IMR-90 (cell line): ENCODE data around the gene UBLCP1. TPM values are rescaled to one million over a fixed set of nuclear protein-coding genes. Genes with fewer than 3 reads are reported as not detected.

ENCODE experiments used
- ATAC-seq: fragments of 200-7000 bp; cut with Tn5 transposase; 2 replicates; pipeline ENCODE4 v1.9.1; 2020; ENCODE audit warnings: low read depth, mild to moderate bottlenecking, moderate library complexity
- BruUV-seq: library from RNA; stranded (reverse); fragments of 400-500 nt; replicated peaks from 2 replicates; lab custom pipeline; 2021; lab: Mats Ljungman, UMichigan
- CTCF ChIA-PET: fragments of 300-600 bp; formaldehyde crosslinking; extraction: SDS; loops from one replicate; lab custom pipeline; 2021; ENCODE audit warnings: antibody characterized with exemption; lab: Yijun Ruan, JAX
- POLR2A ChIA-PET: fragments of 300-600 bp; sonication (Branson Sonifier 250); formaldehyde crosslinking; loops from one replicate; lab custom pipeline; 2022; ENCODE audit warnings: antibody characterized with exemption; ENCODE audit not compliant: unreplicated experiment; lab: Charles Lee
- DNase-seq: peaks from one replicate; pipeline ENCODE4 v3.0.0; 2013
- H2AFZ ChIP-seq: replicated peaks from 2 replicates; pipeline ENCODE3; 2013; ENCODE audit warnings: low read length, mild to moderate bottlenecking; ENCODE audit not compliant: poor library complexity
- H2AK5ac ChIP-seq: 2 replicates; pipeline ENCODE4 v1.6.1; 2013; ENCODE audit warnings: low read depth, low read length, inconsistent platforms
- H2AK9ac ChIP-seq: replicated peaks from 2 replicates; pipeline ENCODE3; 2013; ENCODE audit warnings: mild to moderate bottlenecking, low read depth, low read length, moderate library complexity; ENCODE audit not compliant: poor library complexity
- H2BK120ac ChIP-seq: 2 replicates; pipeline ENCODE4 v1.6.1; 2013; ENCODE audit warnings: low read depth, low read length, inconsistent platforms
- H2BK15ac ChIP-seq: 3 replicates; pipeline ENCODE4 v1.6.1; 2013; ENCODE audit warnings: low read depth, low read length, inconsistent platforms
- H2BK20ac ChIP-seq: 2 replicates; pipeline ENCODE4 v1.6.1; 2013; ENCODE audit warnings: low read depth, mild to moderate bottlenecking, inconsistent platforms, low read length, moderate library complexity
- H2BK5ac ChIP-seq: 2 replicates; pipeline ENCODE4 v1.6.1; 2013; ENCODE audit warnings: mild to moderate bottlenecking, low read depth, low read length, inconsistent platforms; ENCODE audit not compliant: poor library complexity, severe bottlenecking
- H3K14ac ChIP-seq: replicated peaks from 2 replicates; pipeline ENCODE4 v1.6.1; 2013; ENCODE audit warnings: low read depth, low read length, inconsistent platforms
- H3K18ac ChIP-seq: 2 replicates; pipeline ENCODE4 v1.6.1; 2013; ENCODE audit warnings: low read depth, low read length, control low read depth
- H3K23ac ChIP-seq: 2 replicates; pipeline ENCODE4 v1.6.1; 2013; ENCODE audit warnings: low read depth, low read length, inconsistent platforms
- H3K27ac ChIP-seq: 2 replicates; pipeline ENCODE4 v1.5.1; 2013; ENCODE audit warnings: mild to moderate bottlenecking, control low read depth, low read length; ENCODE audit not compliant: insufficient read depth
- H3K27me3 ChIP-seq: 2 replicates; pipeline ENCODE4 v1.6.1; 2013; ENCODE audit warnings: low read length; ENCODE audit not compliant: control insufficient read depth, insufficient read depth
- H3K36me3 ChIP-seq: 2 replicates; pipeline ENCODE4 v1.6.1; 2013; ENCODE audit warnings: low read length, mixed read lengths; ENCODE audit not compliant: control insufficient read depth, insufficient read depth
- H3K4ac ChIP-seq: 2 replicates; pipeline ENCODE4 v1.6.1; 2013; ENCODE audit warnings: low read depth, low read length, inconsistent platforms
- H3K4me1 ChIP-seq: 2 replicates; pipeline ENCODE4 v1.6.1; 2013; ENCODE audit warnings: low read length, mixed read lengths; ENCODE audit not compliant: control insufficient read depth, insufficient read depth
- H3K4me2 ChIP-seq: 2 replicates; pipeline ENCODE4 v1.6.1; 2013; ENCODE audit warnings: low read depth, mild to moderate bottlenecking, control low read depth, low read length, moderate library complexity
- H3K4me3 ChIP-seq: 2 replicates; pipeline ENCODE4 v1.5.1; 2013; ENCODE audit warnings: low read depth, mild to moderate bottlenecking, control low read depth, low read length, moderate library complexity; ENCODE audit not compliant: insufficient read depth
- H3K56ac ChIP-seq: 2 replicates; pipeline ENCODE4 v1.6.1; 2013; ENCODE audit warnings: low read length, inconsistent platforms; ENCODE audit not compliant: insufficient read depth; ENCODE audit errors: extremely low read depth
- H3K79me1 ChIP-seq, 2 experiments: 2 replicates each; pipeline ENCODE4 v1.6.1; 2013; ENCODE audit warnings: low read length in 2 of 2, inconsistent platforms in 1 of 2, low read depth in 1 of 2
- H3K9ac ChIP-seq: 2 replicates; pipeline ENCODE4 v1.6.1; 2013; ENCODE audit warnings: low read depth, low read length, control low read depth
- H3K9me1 ChIP-seq: 2 replicates; pipeline ENCODE4 v1.6.1; 2013; ENCODE audit warnings: low read length, inconsistent platforms; ENCODE audit not compliant: insufficient read depth
- H3K9me3 ChIP-seq: 2 replicates; pipeline ENCODE4 v1.6.1; 2013; ENCODE audit warnings: low read length; ENCODE audit not compliant: control insufficient read depth, insufficient read depth
- H4K20me1 ChIP-seq: 2 replicates; pipeline ENCODE4 v1.6.1; 2013; ENCODE audit warnings: low read length, inconsistent platforms; ENCODE audit not compliant: insufficient read depth
- H4K5ac ChIP-seq: 2 replicates; pipeline ENCODE4 v1.6.1; 2013; ENCODE audit warnings: mild to moderate bottlenecking, low read depth, low read length, control low read depth
- H4K8ac ChIP-seq, 2 experiments: 2 replicates each; pipeline ENCODE4 v1.6.1; 2013; ENCODE audit warnings: low read depth in 2 of 2, low read length in 2 of 2, control low read depth in 1 of 2, inconsistent platforms in 1 of 2
- H4K91ac ChIP-seq: 2 replicates; pipeline ENCODE4 v1.6.1; 2013; ENCODE audit warnings: low read depth, low read length, inconsistent platforms; ENCODE audit not compliant: insufficient read depth
- BHLHE40 ChIP-seq: fragments of 150-350 bp; IDR thresholded peaks from 2 replicates; pipeline ENCODE4 v1.6.1; 2016; ENCODE audit warnings: mild to moderate bottlenecking, low read depth, low read length
- CEBPB ChIP-seq: IDR thresholded peaks from 2 replicates; pipeline ENCODE4 v1.6.1; 2012; ENCODE audit warnings: low read depth, low read length, improper control_type of control experiment
- CHD1 ChIP-seq: IDR thresholded peaks from 2 replicates; pipeline ENCODE4 v1.6.1; 2012; ENCODE audit warnings: low read depth, low read length, improper control_type of control experiment
- FOS ChIP-seq: fragments of 150-350 bp; IDR thresholded peaks from 2 replicates; pipeline ENCODE4 v1.6.1; 2016; ENCODE audit warnings: low read depth, low read length
- MAFK ChIP-seq: IDR thresholded peaks from 2 replicates; pipeline ENCODE4 v1.6.1; 2012; ENCODE audit warnings: low read depth, low read length, improper control_type of control experiment
- MAZ ChIP-seq: IDR thresholded peaks from 2 replicates; pipeline ENCODE4 v1.6.1; 2012; ENCODE audit warnings: low read depth, mild to moderate bottlenecking, low read length, improper control_type of control experiment, moderate library complexity, borderline replicate concordance
- MXI1 ChIP-seq: IDR thresholded peaks from 2 replicates; pipeline ENCODE4 v1.6.1; 2012; ENCODE audit warnings: low read depth, mild to moderate bottlenecking, low read length, moderate library complexity, borderline replicate concordance
- NFE2L2 ChIP-seq: fragments of 150-350 bp; IDR thresholded peaks from 2 replicates; pipeline ENCODE4 v1.6.1; 2016; ENCODE audit warnings: low read depth, mild to moderate bottlenecking, low read length
- POLR2A ChIP-seq: IDR thresholded peaks from 2 replicates; pipeline ENCODE4 v1.6.1; 2012; ENCODE audit warnings: mild to moderate bottlenecking, low read depth, low read length
- RAD21 ChIP-seq: IDR thresholded peaks from 2 replicates; pipeline ENCODE4 v1.6.1; 2012; ENCODE audit warnings: low read length, improper control_type of control experiment
- RCOR1 ChIP-seq: IDR thresholded peaks from 2 replicates; pipeline ENCODE4 v1.6.1; 2012; ENCODE audit warnings: mild to moderate bottlenecking, low read length, improper control_type of control experiment; ENCODE audit not compliant: insufficient replicate concordance
- RFX5 ChIP-seq: IDR thresholded peaks from 2 replicates; pipeline ENCODE4 v1.8.0; 2012; ENCODE audit warnings: low read depth, mild to moderate bottlenecking, low read length, moderate library complexity
- SMC3 ChIP-seq: fragments of 150-350 bp; IDR thresholded peaks from 2 replicates; pipeline ENCODE4 v1.6.1; 2016; ENCODE audit warnings: low read depth, mild to moderate bottlenecking, antibody characterized with exemption, low read length, moderate library complexity
- WGBS, 2 experiments: methylation state at CpG; one replicate each; pipeline versions ENCODE4 v1.1.5 to v1.1.7; 2013; ENCODE audit warnings: missing lambda C conversion rate in 2 of 2; ENCODE audit not compliant: insufficient read length in 1 of 2; ENCODE audit errors: extremely low coverage in 2 of 2; 5-methylcytosine and 5-hydroxymethylcytosine counted together
- dilution Hi-C: fragments of 300-500 bp; cut with HindIII; formaldehyde crosslinking; loops from one replicate; pipeline ENCODE4 v1.14.3; 2018; ENCODE audit warnings: low sequenced_read_pairs; ENCODE audit not compliant: unreplicated experiment
- in situ Hi-C: fragments of 300-500 bp; cut with MboI; formaldehyde crosslinking; loops from 3 replicates; pipeline ENCODE4 v1.14.3; 2019; ENCODE audit warnings: low sequenced_read_pairs, inconsistent platforms, mixed read lengths
- intact Hi-C: fragments of 100-400 bp; cut with micrococcal nuclease; formaldehyde crosslinking; loops from 2 replicates; pipeline ENCODE4 v1.10.0; 2022
- polyA plus RNA-seq, 3 experiments: library from polyadenylated mRNA; depleted of rRNA; stranded (reverse); fragments of >200 nt; gene quantifications; 2 replicates each; pipeline ENCODE4 v1.2.3, GENCODE V29; 2012; ENCODE audit warnings: low replicate concordance in 1 of 3
- total RNA-seq: library from RNA; depleted of rRNA; stranded (reverse); fragments of >200 nt; gene quantifications from 2 replicates; pipeline ENCODE4 v1.2.3, GENCODE V29; 2012
- TF ChIP-seq, protein P1 (sequence below): fragments of 150-350 bp; IDR thresholded peaks from 2 replicates; pipeline ENCODE4 v1.6.1; 2017; ENCODE audit warnings: mild to moderate bottlenecking, antibody characterized with exemption, low read length, low read depth
- TF ChIP-seq, protein P2 (sequence below): conservative IDR thresholded peaks from 2 replicates; pipeline ENCODE4 v1.5.1; 2012; ENCODE audit warnings: mild to moderate bottlenecking, low read depth, low read length, improper control_type of control experiment
- TF ChIP-seq, protein P3 (sequence below): fragments of 150-350 bp; IDR thresholded peaks from 2 replicates; pipeline ENCODE4 v1.6.1; 2016; ENCODE audit warnings: low read depth, mild to moderate bottlenecking, low read length, moderate library complexity, borderline replicate concordance

Gene UBLCP1
- total and polyA plus RNA-seq, 2 of the 4 experiments (the other 2 are of a cell fraction): 11.7 to 17.5 TPM

DNA sequence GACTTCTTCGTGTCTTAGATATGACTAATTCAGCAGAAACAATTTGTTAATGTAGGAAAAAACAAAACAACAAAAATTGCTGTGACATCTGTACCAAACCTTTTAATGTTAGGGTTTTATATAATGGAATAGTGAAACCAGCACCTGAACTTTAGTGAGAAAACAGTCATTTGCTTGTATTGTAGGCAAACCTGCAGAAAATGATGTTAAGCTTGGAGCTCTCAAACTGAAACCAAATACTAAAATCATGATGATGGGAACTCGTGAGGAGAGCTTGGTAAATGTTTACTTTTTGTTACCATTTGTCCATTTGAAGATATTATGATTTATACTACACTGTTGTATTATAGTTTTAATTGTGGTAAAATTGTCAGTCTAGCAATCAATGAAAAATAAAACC is 6.6 kb downstream of the UBLCP1 start:
- Histone ChIP-seq H4K5ac (no peak overlapping the region), H3K4me3 (no peak overlapping the region), H3K14ac (no peak overlapping the region), H2AK9ac (no peak overlapping the region), H3K9me1 (no peaks in the 10 kb centered on the region), H3K18ac (no peak overlapping the region), H2BK15ac (no peak overlapping the region), H3K9ac (no peak overlapping the region), H3K4me1 (no peaks in the 10 kb centered on the region), H3K79me1 (peaks cover under 1 to 22% of the 10 kb centered on the region in 2 experiments; a peak in 3 of 4 replicates), H2BK20ac (no peak overlapping the region), H2BK120ac (no peak overlapping the region), H3K36me3 (peaks cover 6% of the 10 kb centered on the region), H3K4me2 (no peak overlapping the region), H2BK5ac (no peak overlapping the region), H3K27me3 (no peaks in the 10 kb centered on the region), H4K91ac (no peak overlapping the region), H3K56ac (no peak overlapping the region), H4K20me1 (no peaks in the 10 kb centered on the region), H3K23ac (no peak overlapping the region), H4K8ac (no peak overlapping the region), H3K4ac (no peak overlapping the region), H2AFZ (no peak overlapping the region), H2AK5ac (no peak overlapping the region), H3K9me3 (no peaks in the 10 kb centered on the region), H3K27ac (no peak overlapping the region)
- dilution Hi-C loops: loop anchor here (25.0 kb wide), 1 partner anchor 107 kb away; no protein-coding TSS in a partner anchor
- ATAC-seq: no peak
- WGBS, 2 experiments: no CpG with 5 or more reads among the region's 2 CpGs
- TF ChIP-seq NFE2L2: no peak
- no peak for TF ChIP-seq RFX5
- TF ChIP-seq, protein P1, sequence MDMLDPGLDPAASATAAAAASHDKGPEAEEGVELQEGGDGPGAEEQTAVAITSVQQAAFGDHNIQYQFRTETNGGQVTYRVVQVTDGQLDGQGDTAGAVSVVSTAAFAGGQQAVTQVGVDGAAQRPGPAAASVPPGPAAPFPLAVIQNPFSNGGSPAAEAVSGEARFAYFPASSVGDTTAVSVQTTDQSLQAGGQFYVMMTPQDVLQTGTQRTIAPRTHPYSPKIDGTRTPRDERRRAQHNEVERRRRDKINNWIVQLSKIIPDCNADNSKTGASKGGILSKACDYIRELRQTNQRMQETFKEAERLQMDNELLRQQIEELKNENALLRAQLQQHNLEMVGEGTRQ: no peak
- no peak for TF ChIP-seq RAD21
- no peak for TF ChIP-seq POLR2A
- no peak for TF ChIP-seq BHLHE40
- TF ChIP-seq MXI1: no peak
- TF ChIP-seq MAZ: no peak
- TF ChIP-seq RCOR1: no peak
- no peak for TF ChIP-seq CEBPB
- TF ChIP-seq, protein P2, sequence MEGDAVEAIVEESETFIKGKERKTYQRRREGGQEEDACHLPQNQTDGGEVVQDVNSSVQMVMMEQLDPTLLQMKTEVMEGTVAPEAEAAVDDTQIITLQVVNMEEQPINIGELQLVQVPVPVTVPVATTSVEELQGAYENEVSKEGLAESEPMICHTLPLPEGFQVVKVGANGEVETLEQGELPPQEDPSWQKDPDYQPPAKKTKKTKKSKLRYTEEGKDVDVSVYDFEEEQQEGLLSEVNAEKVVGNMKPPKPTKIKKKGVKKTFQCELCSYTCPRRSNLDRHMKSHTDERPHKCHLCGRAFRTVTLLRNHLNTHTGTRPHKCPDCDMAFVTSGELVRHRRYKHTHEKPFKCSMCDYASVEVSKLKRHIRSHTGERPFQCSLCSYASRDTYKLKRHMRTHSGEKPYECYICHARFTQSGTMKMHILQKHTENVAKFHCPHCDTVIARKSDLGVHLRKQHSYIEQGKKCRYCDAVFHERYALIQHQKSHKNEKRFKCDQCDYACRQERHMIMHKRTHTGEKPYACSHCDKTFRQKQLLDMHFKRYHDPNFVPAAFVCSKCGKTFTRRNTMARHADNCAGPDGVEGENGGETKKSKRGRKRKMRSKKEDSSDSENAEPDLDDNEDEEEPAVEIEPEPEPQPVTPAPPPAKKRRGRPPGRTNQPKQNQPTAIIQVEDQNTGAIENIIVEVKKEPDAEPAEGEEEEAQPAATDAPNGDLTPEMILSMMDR: no peak
- no peak for TF ChIP-seq FOS
- no peak for TF ChIP-seq CHD1
- TF ChIP-seq MAFK: no peak
- TF ChIP-seq SMC3: no peak
- TF ChIP-seq, protein P3, sequence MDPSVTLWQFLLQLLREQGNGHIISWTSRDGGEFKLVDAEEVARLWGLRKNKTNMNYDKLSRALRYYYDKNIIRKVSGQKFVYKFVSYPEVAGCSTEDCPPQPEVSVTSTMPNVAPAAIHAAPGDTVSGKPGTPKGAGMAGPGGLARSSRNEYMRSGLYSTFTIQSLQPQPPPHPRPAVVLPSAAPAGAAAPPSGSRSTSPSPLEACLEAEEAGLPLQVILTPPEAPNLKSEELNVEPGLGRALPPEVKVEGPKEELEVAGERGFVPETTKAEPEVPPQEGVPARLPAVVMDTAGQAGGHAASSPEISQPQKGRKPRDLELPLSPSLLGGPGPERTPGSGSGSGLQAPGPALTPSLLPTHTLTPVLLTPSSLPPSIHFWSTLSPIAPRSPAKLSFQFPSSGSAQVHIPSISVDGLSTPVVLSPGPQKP: no peak
- BruUV-seq: no TSS peak
- CTCF ChIA-PET: no interaction called here
- in situ Hi-C loops: no loop called here
- POLR2A ChIA-PET: no interaction called here
- DNase-seq: no peak
- intact Hi-C loops: no loop called here
